Aorta (tissue), 5 donors: ENCODE results near the gene ADAM12. TPM values are rescaled to one million over a fixed set of nuclear protein-coding genes. Genes with fewer than 3 reads are reported as not detected.
"Not testable (repeated sequence)": the region's sequence is repeated elsewhere in the genome, so short reads cannot be mapped to it uniquely, and the experiment has no call there.

ENCODE experiments used
- ATAC-seq: fragments of 200-7000 bp; cut with Tn5 transposase; one replicate; pipeline ENCODE4 v1.9.1; 2022; ENCODE audit warnings: moderate library complexity; ENCODE audit not compliant: low FRiP score
- DNase-seq, 2 donors: peaks; one replicate each; pipeline ENCODE4 v3.0.0-alpha.2; 2020
- H3K27ac ChIP-seq, 2 donors: one replicate each; pipeline ENCODE4 v1.5.1; 2013; ENCODE audit warnings: low read length in 2 of 2, mild to moderate bottlenecking in 2 of 2, moderate library complexity in 2 of 2, control low read depth in 1 of 2, inconsistent platforms in 1 of 2, low read depth in 1 of 2
- H3K27me3 ChIP-seq, 2 donors: one replicate each; pipeline ENCODE4 v1.6.1; 2013; ENCODE audit warnings: control low read depth in 1 of 2, low read length in 1 of 2, mild to moderate bottlenecking in 1 of 2, moderate library complexity in 1 of 2; ENCODE audit not compliant: insufficient read depth in 2 of 2, control insufficient read depth in 1 of 2
- H3K36me3 ChIP-seq, 2 donors: one replicate each; pipeline ENCODE4 v1.6.1; 2013; ENCODE audit warnings: control low read depth in 1 of 2, low read length in 1 of 2, mild to moderate bottlenecking in 1 of 2; ENCODE audit not compliant: insufficient read depth in 2 of 2, control insufficient read depth in 1 of 2
- H3K4me1 ChIP-seq, 2 donors: one replicate each; pipeline ENCODE4 v1.6.1; 2013; ENCODE audit warnings: low read length in 2 of 2, control low read depth in 1 of 2, mild to moderate bottlenecking in 1 of 2, moderate library complexity in 1 of 2; ENCODE audit not compliant: insufficient read depth in 2 of 2, control insufficient read depth in 1 of 2
- H3K4me3 ChIP-seq, 2 donors: one replicate each; pipeline ENCODE4 v1.5.1; 2013; ENCODE audit warnings: low read length in 2 of 2, control low read depth in 1 of 2, mild to moderate bottlenecking in 1 of 2
- H3K9me3 ChIP-seq: one replicate; pipeline ENCODE4 v1.6.1; 2013; ENCODE audit warnings: mild to moderate bottlenecking, low read length; ENCODE audit not compliant: control insufficient read depth
- WGBS, 2 donors: extraction: QIAGEN DNeasy Blood & Tissue Kit; methylation state at CpG; one replicate each; pipeline ENCODE4 v1.1.7; 2013; 5-methylcytosine and 5-hydroxymethylcytosine counted together
- intact Hi-C, 2 donors: fragments of 100-400 bp; cut with DNase I; formaldehyde crosslinking; loops; one replicate each; pipeline versions ENCODE4 v1.14.2 to v1.15.0; 2022
- polyA plus RNA-seq, 2 donors: library from polyadenylated mRNA; stranded (reverse); fragments of 200-250 nt; gene quantifications; one replicate each; pipeline ENCODE4 v1.2.3, GENCODE V29; 2013
- total RNA-seq, 2 donors: library from RNA; stranded (reverse); fragmentation: NEBNext Ultra II Directional; extraction: Animal tissue kit (Norgen Biotek cat#: 25700); gene quantifications; one replicate each; pipeline ENCODE4 v1.2.1, GENCODE V29; 2021
- donor health status: healthy with polysubstance abuse.
- donor health status: Bipolar disorder and iron deficiency.
- donor health status: DM: no; HTN: no; CAD: no.
- donor health status: DM: no; HTN: no; CAD: no.
- donor health status: DM: yes; HTN: yes; CAD: no.

The ADAM12 gene
- total and polyA plus RNA-seq, 4 donors: 0.13 to 9.4 (median 5.5) TPM; not detected in 1

- H3K4me1 ChIP-seq: no peaks in the 10 kb centered on the region
- no peaks in the 10 kb centered on the region for H3K36me3 ChIP-seq
- WGBS, 2 donors: 84 to 87% methylated on average over 5 of the region's 5 CpGs
- DNase-seq (no peak), ATAC-seq (no peak)
- H3K27ac ChIP-seq: no peak overlapping the region
- intact Hi-C loops: loop anchor here (10.0 kb wide), 4 partner anchors 90 to 340 kb away; no protein-coding TSS in a partner anchor
- H3K27me3 ChIP-seq: no peaks in the 10 kb centered on the region
- no peaks in the 10 kb centered on the region for H3K9me3 ChIP-seq
- no peak overlapping the region for H3K4me3 ChIP-seq
Observed at GRCh38 chr10:126384269-126384873, 3.9 kb downstream of the ADAM12 start.

DNA sequence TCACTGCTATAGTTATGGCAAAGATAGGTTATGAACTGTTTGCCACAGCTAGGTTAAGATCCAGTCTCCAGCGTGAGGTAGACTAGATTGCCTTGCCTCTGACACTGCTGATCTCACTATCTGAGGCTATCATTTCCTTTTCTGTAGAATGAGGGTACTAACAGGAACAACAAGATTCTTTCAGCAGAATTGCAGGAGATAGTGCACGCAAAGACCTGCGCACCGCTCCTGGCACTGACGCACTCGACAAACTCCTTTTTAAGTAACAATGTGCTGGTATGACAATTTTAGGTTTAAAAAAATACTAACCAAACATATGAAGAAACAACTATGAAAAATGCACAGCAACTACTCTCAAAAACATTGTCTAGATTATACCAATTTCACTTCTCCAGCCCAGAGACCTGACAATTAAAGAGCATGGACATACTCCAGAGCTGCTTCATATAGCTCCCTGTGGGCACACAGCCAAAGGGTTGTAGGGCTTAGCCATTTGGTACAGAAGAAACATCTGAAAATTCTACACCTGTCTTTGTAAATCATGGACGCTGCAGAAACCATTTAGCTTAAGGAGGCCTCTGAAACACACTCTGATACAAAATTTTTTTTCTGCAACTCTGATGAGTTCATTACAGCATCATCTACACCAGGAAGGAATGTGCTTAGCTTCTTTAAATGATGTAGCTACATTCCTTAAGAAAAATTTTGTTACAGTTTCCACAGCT, 7.8 kb downstream of the ADAM12 start:
- DNase-seq (no peak), ATAC-seq (no peak)
- intact Hi-C loops: loop anchor here (10.0 kb wide), 4 partner anchors 94 to 336 kb away; no protein-coding TSS in a partner anchor
- no peaks in the 10 kb centered on the region for H3K9me3 ChIP-seq
- no peak overlapping the region for H3K27ac ChIP-seq
- no peak overlapping the region for H3K4me3 ChIP-seq
- no peaks in the 10 kb centered on the region for H3K4me1 ChIP-seq
- H3K36me3 ChIP-seq: no peaks in the 10 kb centered on the region
- no peaks in the 10 kb centered on the region for H3K27me3 ChIP-seq
- 92 to 94% methylated on average over 7 of the region's 7 CpGs for WGBS, 2 donors

DNA sequence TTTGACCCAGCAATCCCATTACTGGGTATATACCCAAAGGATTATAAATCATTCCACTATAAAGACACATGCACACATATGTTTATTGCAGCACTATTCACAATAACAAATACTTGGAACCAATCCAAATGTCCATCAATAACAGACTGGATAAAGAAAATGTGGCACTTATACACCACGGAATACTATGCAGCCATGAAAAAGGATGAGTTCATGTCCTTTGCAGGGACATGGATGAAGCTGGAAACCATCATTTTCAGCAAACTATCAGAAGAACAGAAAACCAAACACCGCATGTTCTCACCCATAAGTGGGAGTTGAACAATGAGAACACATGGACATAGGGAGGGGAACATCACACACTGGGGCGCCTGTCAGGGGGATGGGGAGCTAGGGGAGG, 9.1 kb downstream of the ADAM12 start:
- WGBS, 2 donors: 91 to 94% methylated on average over 3 of the region's 3 CpGs

GRCh38 chr10:126376956-126377355, 11.3 kb downstream of the ADAM12 start:
- Histone ChIP-seq H3K4me3 (no peak overlapping the region), H3K27me3 (no peaks in the 10 kb centered on the region), H3K4me1 (no peaks in the 10 kb centered on the region), H3K27ac (no peak overlapping the region), H3K9me3 (no peaks in the 10 kb centered on the region), H3K36me3 (no peaks in the 10 kb centered on the region)
- no peak for ATAC-seq
- DNase-seq: no peak
- WGBS, 2 donors: 88 to 90% methylated on average over 2 of the region's 2 CpGs
- intact Hi-C loops: no loop called here

More for the DNA sequence above, 9.1 kb downstream of the ADAM12 start:
- H3K27ac ChIP-seq, H3K36me3 ChIP-seq, H3K9me3 ChIP-seq, DNase-seq, intact Hi-C loops, ATAC-seq, H3K4me1 ChIP-seq, H3K27me3 ChIP-seq, H3K4me3 ChIP-seq: not testable (repeated sequence)

DNA sequence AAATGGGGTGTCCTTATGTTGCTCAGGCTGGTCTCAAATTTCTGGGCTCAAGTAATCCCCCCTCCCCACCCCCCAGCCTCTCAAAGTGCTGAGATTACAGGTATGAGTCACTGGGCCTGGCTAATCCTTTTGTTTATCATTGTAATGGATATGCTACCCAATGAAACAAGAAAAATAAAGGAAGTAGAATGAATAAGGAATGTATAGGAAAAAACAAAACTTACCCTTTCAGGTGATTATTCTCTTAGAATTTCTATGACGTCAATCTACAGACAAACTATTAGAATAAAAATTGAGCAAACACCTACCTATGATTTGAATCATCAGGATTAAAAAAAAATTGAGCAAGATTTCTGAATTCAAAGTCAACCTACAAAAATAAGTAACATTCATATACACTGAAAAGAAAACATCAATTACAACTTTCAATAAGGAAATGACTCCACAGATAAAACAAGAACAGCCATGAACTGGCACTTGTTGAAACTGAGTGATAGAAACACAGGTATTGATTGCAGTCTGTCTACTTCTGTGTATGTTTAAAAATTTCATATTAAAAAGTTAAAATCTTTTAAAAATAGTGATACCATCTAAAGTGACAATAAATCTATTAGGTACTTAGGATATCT, 12.2 kb downstream of the ADAM12 start:
- H3K9me3 ChIP-seq: no peaks in the 10 kb centered on the region
- H3K36me3 ChIP-seq: no peaks in the 10 kb centered on the region
- DNase-seq: no peak
- no peak for ATAC-seq
- no peaks in the 10 kb centered on the region for H3K4me1 ChIP-seq
- WGBS, 2 donors: 94 to 97% methylated on average over 1 of the region's 1 CpG
- intact Hi-C loops: no loop called here
- H3K27me3 ChIP-seq: no peaks in the 10 kb centered on the region
- no peak overlapping the region for H3K4me3 ChIP-seq
- H3K27ac ChIP-seq: no peak overlapping the region

GRCh38 chr10:126375299-126375698, 13.0 kb downstream of the ADAM12 start:
- intact Hi-C loops: no loop called here
- no peak for ATAC-seq
- H3K36me3 ChIP-seq: no peaks in the 10 kb centered on the region
- no peak overlapping the region for H3K27ac ChIP-seq
- H3K9me3 ChIP-seq: no peaks in the 10 kb centered on the region
- no peaks in the 10 kb centered on the region for H3K4me1 ChIP-seq
- H3K27me3 ChIP-seq: no peaks in the 10 kb centered on the region
- no peak overlapping the region for H3K4me3 ChIP-seq
- no peak for DNase-seq

- H3K36me3 ChIP-seq: no peaks in the 10 kb centered on the region
- H3K4me1 ChIP-seq: no peaks in the 10 kb centered on the region
- ATAC-seq (no peak), DNase-seq (no peak)
- 91 to 92% methylated on average over 2 of the region's 2 CpGs for WGBS, 2 donors
- intact Hi-C loops: no loop called here
- no peaks in the 10 kb centered on the region for H3K9me3 ChIP-seq
- no peak overlapping the region for H3K4me3 ChIP-seq
- H3K27me3 ChIP-seq: no peaks in the 10 kb centered on the region
- no peak overlapping the region for H3K27ac ChIP-seq
Observed at GRCh38 chr10:126374435-126374834, 13.8 kb downstream of the ADAM12 start.

DNA sequence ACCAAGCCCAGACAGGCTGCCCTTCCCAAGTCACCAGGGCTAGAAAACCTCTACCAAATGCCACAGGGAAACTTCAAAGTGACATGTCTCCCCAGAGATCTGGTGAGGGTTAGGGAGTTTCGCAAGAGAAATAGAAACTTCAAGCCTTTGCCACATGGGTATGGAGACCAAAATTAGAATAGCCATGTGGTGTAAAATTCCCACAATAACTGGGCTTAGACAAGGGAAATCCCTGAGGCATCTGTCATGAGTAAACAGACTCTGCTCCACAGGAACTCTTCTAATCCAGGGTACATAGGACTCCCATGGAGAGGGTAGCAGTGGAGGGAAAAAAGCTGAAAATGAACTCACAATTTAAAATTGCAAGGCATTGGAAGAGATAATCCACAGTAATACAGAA, 14.3 kb downstream of the ADAM12 start:
- Histone ChIP-seq H3K9me3 (no peaks in the 10 kb centered on the region), H3K4me1 (no peaks in the 10 kb centered on the region), H3K27ac (no peak overlapping the region), H3K4me3 (no peak overlapping the region), H3K36me3 (no peaks in the 10 kb centered on the region), H3K27me3 (no peaks in the 10 kb centered on the region)
- intact Hi-C loops: no loop called here
- 69 to 80% methylated on average over 1 of the region's 1 CpG for WGBS, 2 donors
- ATAC-seq (no peak), DNase-seq (no peak)

DNA sequence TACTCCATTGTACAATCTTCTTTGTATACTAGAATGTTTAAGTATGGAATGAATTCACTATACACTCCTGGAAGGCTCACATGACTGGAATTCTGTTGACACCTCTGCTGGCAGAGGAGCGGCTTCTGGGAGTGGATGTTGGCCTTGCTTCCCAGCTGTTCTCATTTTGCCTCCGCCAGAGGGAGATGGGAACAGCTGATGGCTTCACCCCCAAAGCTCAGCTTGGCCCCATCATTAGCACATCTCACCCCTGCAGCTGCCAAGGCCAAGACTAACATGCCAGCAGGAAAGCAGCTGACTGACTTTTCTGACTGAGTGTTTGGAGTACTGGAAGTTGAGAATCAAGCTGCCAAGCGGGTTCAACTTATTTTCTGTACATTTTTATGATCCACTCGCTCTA, 15.1 kb downstream of the ADAM12 start:
- H3K9me3 ChIP-seq: no peaks in the 10 kb centered on the region
- ATAC-seq (no peak), DNase-seq (no peak)
- intact Hi-C loops: no loop called here
- H3K27ac ChIP-seq: no peak overlapping the region
- H3K4me1 ChIP-seq: no peaks in the 10 kb centered on the region
- H3K36me3 ChIP-seq: no peaks in the 10 kb centered on the region
- no peaks in the 10 kb centered on the region for H3K27me3 ChIP-seq
- no peak overlapping the region for H3K4me3 ChIP-seq
- 32 to 38% methylated on average over 4 of the region's 4 CpGs for WGBS, 2 donors
